Stimulated activated CD4-positive, alpha-beta T cell treated with anti-CD3 and anti-CD28 coated beads, TNF-alpha, amount 100 ng/mL, for 48 hours (primary cell): Measurements from ENCODE around the gene OR13C5.
"Not testable (repeated sequence)": the region's sequence is repeated elsewhere in the genome, so short reads cannot be mapped to it uniquely, and the experiment has no call there.

Source experiments
- DNase-seq, 3 donors: peaks; one replicate each; pipeline ENCODE4 v3.0.0-alpha.2; 2020; ENCODE audit warnings: low read depth in 3 of 3

The OR13C5 gene, protein sequence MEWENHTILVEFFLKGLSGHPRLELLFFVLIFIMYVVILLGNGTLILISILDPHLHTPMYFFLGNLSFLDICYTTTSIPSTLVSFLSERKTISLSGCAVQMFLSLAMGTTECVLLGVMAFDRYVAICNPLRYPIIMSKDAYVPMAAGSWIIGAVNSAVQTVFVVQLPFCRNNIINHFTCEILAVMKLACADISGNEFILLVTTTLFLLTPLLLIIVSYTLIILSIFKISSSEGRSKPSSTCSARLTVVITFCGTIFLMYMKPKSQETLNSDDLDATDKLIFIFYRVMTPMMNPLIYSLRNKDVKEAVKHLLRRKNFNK

DNA sequence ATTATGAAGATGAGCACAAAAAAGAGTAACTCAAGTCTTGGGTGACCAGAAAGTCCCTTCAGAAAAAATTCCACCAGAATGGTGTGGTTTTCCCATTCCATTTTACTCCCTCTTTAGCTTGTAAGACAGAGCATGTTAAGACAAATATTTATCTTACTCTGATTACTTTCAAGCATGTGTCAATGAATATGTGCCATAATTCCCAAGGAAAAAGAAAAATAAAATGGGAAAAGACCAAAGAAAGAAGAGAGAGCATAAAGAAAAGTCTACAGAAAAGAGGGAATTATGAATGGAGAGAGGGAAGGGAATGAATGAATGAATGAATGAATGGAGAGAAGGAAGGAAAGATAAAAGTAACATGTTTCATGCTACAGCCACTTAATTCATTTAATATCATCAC is at the start of gene OR13C5:
TSS of gene OR13C5 (minus strand) at position 101 of the 400 bp plus-strand sequence. CDS start at position 101, 0 bp downstream.
- DNase-seq, result not testable (repeated sequence)

DNA sequence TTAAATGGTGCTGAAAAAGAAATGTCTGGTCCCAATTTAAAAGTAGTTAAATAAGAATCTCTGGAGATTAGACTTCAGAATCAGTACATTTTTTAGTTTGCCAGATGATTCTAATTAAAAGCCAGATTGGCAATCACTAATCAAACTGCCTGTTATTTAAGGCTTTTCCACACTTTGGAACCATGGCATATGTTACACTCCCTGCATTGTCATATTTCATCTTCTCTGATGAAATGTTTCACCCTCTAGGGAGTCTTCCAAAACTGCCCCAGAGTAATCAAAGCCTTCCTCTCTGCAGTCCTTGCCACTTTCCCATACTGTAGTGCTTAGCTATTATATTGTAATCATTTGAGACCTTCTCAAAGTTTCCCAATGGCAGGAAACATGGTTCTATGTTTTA is 36.2 kb upstream of the OR13C5 start:
- DNase-seq, result no peak

DNA sequence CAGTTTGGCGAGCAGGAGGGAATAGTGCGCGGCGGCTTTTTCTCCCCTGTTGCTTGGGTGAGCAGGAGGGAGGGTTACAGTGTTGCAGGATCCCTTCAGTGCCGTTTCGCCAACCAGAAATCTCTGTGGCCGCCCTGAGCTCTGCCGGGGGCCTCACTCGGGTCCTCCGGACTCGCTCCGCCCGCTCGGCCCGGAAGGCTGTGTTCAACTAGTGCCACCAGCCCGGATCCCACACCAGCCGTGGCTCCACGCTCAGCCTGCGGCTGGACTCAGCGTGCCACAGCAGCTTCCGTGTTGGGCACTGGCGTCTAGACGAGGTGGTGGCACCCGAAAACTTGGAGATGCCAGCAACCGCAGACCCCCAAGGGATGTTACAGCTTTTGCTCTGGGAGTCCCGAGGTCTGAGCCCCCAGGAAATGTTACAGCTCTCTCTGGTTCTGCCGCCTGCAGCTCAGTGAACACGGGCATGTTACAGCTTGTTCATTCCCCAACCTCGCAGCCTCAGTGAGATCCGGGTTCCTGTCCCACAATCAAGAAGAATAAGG is 34.8 kb upstream of the OR13C5 start:
- no peak for DNase-seq

DNA sequence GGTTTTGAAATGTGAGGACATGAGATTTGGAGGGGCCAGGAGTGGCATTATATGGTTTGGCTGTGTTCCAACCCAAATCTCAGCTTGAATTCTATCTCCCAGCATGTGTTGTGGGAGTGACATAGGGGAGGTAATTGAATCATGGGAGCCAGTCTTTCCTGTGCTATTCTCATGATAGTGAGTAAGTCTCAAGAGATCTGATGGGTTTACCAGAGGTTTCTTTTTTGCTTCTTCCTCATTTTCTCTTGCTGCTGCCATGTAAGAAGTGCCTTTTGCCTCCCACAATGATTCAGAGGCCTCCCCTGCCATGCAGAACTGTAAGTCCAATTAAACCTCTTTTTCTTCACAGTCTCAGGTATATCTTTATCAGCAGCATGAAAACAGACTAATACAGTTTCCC is 26.8 kb upstream of the OR13C5 start:
- not testable (repeated sequence) for DNase-seq

DNA sequence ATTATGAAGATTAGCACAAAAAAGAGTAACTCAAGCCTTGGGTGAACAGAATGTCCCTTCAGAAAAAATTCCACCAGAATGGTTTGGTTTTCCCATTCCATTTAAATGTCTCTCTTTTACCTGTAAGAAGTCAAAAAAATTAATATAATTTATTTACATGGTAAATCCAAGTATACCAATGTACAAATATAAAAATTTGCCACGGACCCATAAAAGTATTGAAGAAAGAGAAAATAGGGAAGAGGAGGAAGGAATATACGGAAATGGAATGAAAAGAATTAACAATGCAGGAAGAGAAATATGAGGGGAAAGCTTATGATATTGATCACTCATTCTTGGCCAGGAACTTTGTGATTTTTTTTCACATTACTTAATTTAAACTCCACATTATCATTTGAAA is 18.9 kb upstream of the OR13C5 start, which contains the start of gene OR13C9:
TSS of gene OR13C9 (minus strand) at position 101 of the 400 bp plus-strand sequence. CDS start at position 101, 0 bp downstream.
- DNase-seq, result no peak

DNA sequence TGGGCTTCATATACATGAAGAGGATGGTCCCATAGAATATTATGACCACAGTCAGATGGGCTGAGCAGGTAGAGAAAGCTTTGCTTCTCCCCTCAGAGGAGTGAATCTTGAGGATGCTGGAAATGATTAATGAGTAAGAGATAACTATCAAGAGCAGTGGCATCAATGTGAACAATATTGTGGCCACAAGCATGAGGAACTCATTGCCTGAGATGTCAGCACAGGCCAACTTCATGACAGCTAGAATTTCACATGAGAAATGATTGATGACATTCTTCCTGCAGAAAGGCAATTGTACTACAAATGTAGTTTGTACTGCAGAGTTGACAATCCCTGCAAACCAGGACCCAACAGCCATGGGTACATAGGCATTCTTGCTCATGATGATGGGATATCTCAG is 18.2 kb upstream of the OR13C5 start:
- DNase-seq, result no peak

DNA sequence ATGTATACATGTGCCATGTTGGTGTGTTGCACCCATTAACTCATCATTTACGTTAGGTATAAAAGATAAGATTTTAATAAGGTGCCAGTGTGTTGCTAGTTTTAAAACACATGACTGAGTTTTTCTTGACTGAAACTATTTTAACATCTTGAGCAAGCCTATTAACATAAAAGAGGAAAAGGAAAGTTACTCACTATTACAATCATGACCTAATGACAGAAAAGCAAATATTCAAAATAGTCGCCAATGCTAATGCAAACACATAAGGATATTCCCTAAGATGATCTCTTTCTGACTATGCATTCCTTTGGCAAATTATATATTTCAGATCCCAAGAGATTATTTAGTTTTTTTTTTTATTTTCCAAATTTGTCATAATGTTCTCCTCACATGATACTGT is 12.0 kb upstream of the OR13C5 start:
- DNase-seq, result no peak

DNA sequence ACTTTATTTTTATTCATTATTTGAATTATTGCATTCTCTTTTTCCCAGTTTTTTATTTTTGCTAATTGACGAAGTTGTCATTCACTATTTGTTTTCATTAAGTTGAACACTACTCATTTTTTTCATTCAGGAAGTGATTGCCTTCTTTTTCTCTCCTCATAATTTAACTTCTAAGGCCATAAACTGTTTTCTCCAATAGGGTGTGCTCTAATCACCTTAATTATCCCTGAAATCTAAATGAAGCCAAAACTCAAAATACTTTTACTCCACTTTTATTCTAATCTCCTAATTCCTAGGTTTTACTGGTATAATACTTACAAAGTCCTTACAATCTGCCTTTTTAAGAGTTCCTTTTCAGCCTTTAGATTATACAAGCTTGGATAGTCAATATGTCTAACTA is 9.1 kb upstream of the OR13C5 start:
- DNase-seq, result no peak

DNA sequence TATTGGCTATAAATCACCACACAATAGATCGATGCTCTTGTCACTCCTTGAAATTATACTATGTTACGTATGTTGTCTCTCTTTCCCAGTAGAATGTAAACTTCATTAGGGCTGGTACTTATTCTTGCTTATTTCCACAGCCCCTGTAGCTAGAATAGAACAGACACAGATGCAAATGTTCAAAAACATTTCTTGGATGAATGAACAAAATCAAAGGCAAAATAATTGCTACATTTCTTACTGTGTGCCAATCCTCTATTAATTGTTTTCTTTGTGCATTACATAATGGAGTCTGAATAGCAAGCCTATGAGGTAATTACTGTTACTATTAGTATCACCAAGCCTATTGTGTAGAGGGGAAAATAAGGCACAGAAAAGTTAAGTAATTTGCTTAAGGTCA is 6.9 kb upstream of the OR13C5 start:
- DNase-seq, result no peak

DNA sequence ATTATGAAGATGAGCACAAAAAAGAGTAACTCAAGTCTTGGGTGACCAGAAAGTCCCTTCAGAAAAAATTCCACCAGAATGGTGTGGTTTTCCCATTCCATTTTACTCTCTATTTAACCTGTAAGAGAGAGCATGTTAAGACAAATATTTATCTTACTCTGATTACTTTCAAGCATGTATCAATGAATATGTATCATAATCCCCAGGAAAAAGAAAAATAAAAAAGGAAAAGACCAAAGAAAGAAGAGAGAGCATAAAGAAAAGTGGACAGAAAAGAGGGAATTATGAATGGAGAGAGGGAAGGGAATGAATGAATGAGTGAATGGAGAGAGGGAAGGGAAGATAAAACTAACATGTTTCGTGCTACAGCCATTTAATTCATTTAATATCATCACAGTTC is 6.3 kb upstream of the OR13C5 start, which contains the start of gene OR13C2:
TSS of gene OR13C2 (minus strand) at position 101 of the 400 bp plus-strand sequence. CDS start at position 101, 0 bp downstream.
- DNase-seq, result not testable (repeated sequence)

DNA sequence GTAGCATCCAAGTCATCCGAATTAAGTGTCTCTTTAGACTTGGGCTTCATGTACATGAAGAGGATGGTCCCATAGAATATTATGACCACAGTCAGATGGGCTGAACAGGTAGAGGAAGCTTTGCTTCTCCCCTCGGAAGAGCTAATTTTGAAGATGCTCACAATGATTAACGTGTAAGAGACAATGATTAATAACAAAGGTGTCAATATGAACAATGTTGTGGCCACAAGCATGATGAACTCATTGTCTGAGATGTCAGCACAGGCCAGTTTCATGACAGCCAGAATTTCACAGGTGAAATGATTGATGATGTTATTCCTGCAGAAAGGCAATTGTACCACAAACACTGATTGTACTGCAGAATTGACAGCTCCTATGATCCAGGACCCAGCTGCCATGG is 5.6 kb upstream of the OR13C5 start:
- no peak for DNase-seq

DNA sequence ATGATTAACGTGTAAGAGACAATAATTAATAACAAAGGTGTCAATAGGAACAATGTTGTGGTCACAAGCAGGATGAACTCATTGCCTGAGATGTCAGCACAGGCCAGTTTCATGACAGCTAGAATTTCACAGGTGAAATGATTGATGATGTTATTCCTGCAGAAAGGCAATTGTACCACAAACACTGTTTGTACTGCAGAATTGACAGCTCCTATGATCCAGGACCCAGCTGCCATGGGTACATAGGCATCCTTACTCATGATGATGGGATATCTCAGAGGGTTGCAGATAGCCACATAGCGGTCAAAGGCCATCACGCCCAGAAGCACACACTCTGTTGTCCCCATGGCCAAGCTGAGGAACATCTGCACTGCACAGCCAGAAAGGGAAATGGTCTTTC is 464 bp downstream of the OR13C5 start:
- DNase-seq, result not testable (repeated sequence)

DNA sequence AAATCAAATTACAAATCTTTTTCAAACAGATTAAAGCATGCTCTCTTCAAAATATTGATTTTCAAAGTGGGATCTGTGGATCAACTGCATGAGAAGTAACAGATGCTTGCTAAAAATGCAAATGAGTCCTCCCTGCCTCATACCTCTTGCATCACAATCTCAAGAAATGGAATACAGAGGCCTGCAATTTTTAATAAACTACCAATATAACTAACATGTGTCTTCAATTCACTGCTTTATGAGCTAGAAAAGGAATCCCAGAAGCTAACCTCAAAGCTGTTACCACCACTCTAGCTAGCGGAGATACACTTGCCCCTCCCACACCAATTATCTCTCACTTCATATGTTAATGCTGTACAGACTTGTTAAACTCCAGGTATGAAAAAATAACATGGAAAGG is 9.6 kb downstream of the OR13C5 start:
- no peak for DNase-seq

DNA sequence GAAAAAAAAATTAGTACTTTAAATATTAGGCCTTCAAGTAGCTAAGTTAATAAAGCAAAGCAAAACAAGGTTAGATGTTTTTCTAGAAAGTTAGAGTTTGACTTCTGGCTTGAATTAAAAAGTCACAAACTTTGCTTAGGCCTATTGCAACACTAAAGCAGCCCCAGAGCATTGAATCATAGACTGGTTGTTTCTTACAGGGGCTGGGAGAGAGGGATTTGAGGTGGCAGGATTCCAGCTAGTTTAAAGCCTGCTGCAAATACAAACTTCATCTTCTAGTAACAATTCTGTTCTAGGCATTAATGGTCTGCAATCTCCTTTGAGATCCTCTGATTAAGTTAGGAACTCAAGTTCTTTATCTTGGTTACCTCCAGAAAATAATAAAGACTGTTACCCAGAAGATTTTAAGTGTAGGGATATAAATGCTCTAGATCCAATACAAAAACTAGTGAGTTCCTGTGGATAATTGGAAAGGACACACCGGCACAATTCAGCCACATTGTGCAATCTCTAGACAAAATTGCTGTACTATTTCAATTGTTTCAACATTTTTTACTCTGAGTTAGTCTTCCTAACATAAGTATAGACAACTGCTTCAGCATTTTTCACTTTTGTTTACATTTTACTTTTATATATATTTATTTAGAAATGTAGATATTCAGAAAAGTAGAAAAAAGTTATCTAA is 12.6 kb downstream of the OR13C5 start:
- DNase-seq, result no peak

DNA sequence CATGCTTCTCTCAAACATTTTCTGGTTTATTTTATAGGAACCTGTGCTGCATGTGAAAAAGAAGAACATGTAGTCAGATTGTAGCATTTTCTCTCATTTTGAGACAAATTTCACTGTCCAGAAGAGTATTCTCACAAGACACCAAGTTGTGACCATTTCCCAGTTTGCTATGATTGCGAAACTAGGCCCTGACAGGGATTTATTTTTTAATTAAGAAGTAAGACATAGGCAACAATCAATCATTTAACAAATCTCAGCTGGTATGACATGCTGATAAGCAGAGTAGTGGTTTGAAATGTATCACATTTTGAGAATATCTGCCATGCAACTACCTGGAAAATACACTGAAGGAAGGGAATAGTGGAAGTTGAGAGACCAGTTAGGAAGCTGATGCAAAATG is 18.7 kb downstream of the OR13C5 start:
- DNase-seq, result no peak

DNA sequence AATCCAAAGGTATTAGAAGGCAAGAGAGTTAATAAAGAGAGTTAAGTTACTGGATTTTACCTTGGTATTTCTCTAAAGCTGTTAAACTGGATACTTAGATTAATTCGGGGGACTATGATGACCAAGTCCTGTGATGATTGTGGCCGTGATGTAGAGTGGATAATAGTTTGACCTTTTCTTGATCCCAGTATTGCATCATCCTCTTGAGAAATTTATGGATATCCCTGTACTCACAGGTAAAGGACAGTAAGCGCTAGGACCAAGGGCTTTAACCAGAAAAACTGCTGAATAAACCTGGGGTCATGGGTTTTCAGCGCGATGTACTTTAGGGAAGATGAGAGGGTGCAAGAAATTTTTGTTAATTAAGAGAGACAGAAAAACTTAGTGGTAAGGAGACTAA is 21.9 kb downstream of the OR13C5 start:
- no peak for DNase-seq

DNA sequence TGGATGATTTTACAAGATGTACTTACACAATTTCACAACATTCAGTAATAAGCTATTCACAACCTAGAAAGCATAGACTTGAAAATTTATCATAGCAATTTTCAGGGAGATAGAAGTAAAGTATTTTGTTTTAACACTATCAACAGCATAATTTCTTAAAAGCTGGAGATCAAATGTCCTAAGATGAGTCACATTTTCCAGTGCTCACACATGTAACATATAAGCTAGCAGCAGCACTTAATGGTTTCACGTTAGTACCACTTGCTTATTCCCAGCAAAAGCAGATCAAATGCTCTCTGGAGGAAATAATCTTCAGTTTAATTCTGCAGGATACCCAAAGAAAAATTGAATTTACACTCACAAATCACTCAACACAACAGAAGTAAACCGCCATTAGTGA is 23.8 kb downstream of the OR13C5 start:
- DNase-seq, result no peak

DNA sequence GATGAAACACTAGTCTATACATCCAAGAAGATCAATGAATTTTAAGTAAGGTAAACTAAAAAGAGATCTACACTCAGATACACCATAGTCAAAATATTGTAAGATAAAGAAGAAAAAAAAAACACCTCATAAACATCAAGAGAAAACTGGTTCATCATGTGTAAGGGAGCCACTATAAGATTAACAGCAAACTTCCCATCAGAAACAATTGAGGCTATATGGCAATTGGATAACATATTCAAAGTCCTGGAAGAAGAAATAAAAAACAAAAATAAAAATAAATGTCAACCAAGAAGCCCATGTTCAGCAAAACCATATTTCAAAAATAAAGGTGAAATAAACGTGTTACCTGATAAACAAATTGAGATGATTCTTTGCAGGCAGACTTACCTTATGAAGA is 26.6 kb downstream of the OR13C5 start:
- DNase-seq, result no peak

DNA sequence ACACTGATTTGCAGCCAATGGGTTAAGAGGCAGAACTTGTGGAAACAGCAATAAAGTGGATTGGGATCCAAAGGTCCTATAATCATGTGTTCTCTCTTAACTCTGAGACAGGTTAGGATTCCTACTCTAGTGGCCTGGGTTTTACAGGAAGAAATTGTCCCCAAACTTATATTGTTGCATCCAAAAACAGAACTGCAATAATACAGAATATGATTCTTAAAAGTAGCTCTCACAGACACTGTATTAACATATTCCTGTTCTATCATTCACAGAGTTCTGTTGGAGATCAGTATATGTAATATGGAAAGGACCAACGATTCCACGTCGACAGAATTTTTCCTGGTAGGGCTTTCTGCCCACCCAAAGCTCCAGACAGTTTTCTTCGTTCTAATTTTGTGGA is 30.3 kb downstream of the OR13C5 start, which contains the start of gene OR13C8:
TSS of gene OR13C8 (plus strand) at position 301 of the 400 bp plus-strand sequence. CDS start at position 301, 0 bp downstream.
- DNase-seq, result no peak

DNA sequence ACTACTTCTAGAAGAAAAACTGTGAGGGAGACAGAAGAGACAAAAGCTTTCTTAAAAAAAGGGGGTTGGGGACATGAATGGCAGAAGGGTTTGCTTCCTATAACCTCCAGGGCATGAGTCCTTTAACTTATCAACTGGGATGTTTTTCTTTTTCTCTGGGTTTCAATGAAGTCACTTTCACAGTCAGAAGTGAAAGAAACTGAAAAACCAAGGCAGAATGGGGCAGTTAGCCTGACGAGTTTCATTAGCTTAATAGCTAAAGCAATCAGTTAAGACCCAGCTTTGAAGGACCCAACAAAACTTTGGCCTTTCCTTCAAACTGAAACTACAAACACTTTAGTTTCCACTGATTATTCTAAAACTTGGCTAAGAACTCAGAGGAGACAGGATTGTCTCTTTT is 34.9 kb downstream of the OR13C5 start:
- no peak for DNase-seq

DNA sequence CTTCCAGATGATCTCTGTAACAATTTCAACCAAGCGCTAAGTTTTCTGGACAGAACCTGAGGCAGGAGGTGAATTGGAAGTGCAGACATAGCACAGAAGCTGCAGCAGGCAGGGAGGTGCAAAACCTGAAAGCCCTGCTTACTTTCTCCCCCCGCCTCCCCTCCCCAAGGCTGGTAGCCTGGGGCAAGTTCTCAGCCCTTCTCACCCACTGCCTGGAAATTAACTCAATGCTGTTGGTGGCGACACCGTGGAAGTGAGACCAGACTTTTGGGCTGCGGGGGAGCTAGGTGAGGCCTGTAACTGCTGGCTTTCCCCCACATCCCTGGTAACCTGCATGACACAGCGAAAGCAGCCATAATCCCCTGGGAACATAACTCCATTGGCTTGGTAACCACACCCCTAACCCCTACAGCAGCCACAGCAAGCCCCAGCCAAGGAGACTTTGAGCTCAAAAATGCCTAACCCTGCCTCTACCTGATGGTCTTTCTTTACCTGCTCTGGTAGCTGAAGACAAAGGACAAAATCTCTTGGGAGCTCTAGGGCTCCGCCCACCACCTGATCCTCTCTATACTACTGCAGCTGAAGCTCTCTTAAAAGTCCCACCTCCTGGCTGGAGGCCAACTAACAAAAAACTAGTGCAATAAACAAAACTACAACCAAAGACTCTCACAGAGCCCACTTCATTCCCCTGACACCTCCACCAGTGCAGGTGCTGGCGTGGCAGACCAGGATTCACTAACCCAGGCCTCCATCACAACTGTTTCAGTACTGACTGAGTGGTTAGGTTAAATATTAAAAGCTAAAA is 42.2 kb downstream of the OR13C5 start:
- DNase-seq, result no peak

DNA sequence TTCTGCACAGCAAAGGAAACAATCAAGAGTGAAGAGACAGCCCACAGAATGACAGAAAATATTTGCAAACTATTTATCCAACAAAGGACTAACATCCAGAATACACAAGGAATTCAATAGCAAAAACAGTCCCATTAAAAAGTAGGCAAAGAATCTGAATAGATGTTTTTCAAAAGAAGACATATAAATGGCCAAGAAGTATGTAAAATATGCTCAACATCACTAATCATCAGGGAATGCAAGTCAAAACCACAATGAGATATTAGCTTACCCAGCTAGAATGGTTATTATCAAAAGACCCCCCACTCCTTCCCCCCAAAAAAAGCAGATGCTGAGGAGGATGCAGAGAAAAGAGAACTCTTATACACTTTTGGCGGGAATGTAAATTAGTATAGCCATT is 43.7 kb downstream of the OR13C5 start:
- no peak for DNase-seq
